GM19397 (cell line): ENCODE measurements around the gene ADIPOR2.

Source experiments
- ATAC-seq: cut with Tn5 transposase; IDR thresholded peaks from one replicate; pipeline ENCODE4 v1.9.1; 2021; ENCODE audit warnings: mild to moderate bottlenecking, moderate library complexity; ENCODE audit not compliant: unreplicated experiment

ADIPOR2 gene

GRCh38 chr12:1797011-1797901 is 106.4 kb downstream of the ADIPOR2 start:
- peak; percentile 22 for ATAC-seq

- no peak for ATAC-seq
These were observed 107.2 kb downstream of the ADIPOR2 start for GRCh38 chr12:1797991-1798640.

GRCh38 chr12:1798641-1799020 is 107.8 kb downstream of the ADIPOR2 start:
- ATAC-seq, result no peak

- ATAC-seq, result no peak
These were observed 108.4 kb downstream of the ADIPOR2 start for GRCh38 chr12:1799051-1799881.

GRCh38 chr12:1799882-1800400 is 109.1 kb downstream of the ADIPOR2 start:
- ATAC-seq, result no peak

GRCh38 chr12:1800401-1801302 is 109.8 kb downstream of the ADIPOR2 start:
- no peak for ATAC-seq

GRCh38 chr12:1801303-1801975 is 110.6 kb downstream of the ADIPOR2 start:
- ATAC-seq, result no peak

- ATAC-seq, result no peak
These were observed 112.9 kb downstream of the ADIPOR2 start for GRCh38 chr12:1803736-1804135.

GRCh38 chr12:1804545-1805332 is 113.9 kb downstream of the ADIPOR2 start:
- peak; percentile 80 for ATAC-seq

GRCh38 chr12:1805441-1806081 is 114.7 kb downstream of the ADIPOR2 start:
- no peak for ATAC-seq

- no peak for ATAC-seq
These were observed 115.6 kb downstream of the ADIPOR2 start for GRCh38 chr12:1806301-1807086.

- ATAC-seq, result no peak
These were observed 116.4 kb downstream of the ADIPOR2 start for GRCh38 chr12:1807087-1807860.

GRCh38 chr12:1808036-1808797 is 117.3 kb downstream of the ADIPOR2 start:
- ATAC-seq, result no peak

- no peak for ATAC-seq
These were observed 118.1 kb downstream of the ADIPOR2 start for GRCh38 chr12:1808798-1809480.

GRCh38 chr12:1809591-1810190 is 118.8 kb downstream of the ADIPOR2 start:
- ATAC-seq, result no peak
